WERI-Rb-1 (cell line): ENCODE measurements around the gene LSM7.

Experiments
- DNase-seq: peaks from one replicate; pipeline ENCODE4 v3.0.0-alpha.2; 2020
- H3K27ac ChIP-seq: fragments of 250-450 bp; sonication (Bioruptor Pico); 2 replicates; pipeline ENCODE4 v1.5.1; 2020; ENCODE audit warnings: mild to moderate bottlenecking, moderate library complexity
- H3K27me3 ChIP-seq: fragments of 250-450 bp; sonication (Bioruptor Pico); 2 replicates; pipeline ENCODE4 v1.5.1; 2021; ENCODE audit warnings: mild to moderate bottlenecking, low read depth, moderate library complexity; ENCODE audit not compliant: insufficient read depth, severe bottlenecking
- H3K36me3 ChIP-seq: fragments of 250-450 bp; sonication (Bioruptor Pico); 2 replicates; pipeline ENCODE4 v1.5.1; 2020; ENCODE audit warnings: mild to moderate bottlenecking, moderate library complexity
- H3K4me3 ChIP-seq: 2 replicates; pipeline ENCODE4 v1.5.1; 2011; ENCODE audit warnings: low read depth, mild to moderate bottlenecking, control low read depth, low read length
- H3K9me3 ChIP-seq: fragments of 250-450 bp; sonication (Bioruptor Pico); 2 replicates; pipeline ENCODE4 v1.5.1; 2021; ENCODE audit warnings: mild to moderate bottlenecking, moderate library complexity; ENCODE audit not compliant: severe bottlenecking
- CTCF ChIP-seq: IDR thresholded peaks from 2 replicates; pipeline ENCODE4 v1.5.1; 2011; ENCODE audit warnings: low read depth, mild to moderate bottlenecking, control low read depth, inconsistent platforms, low read length

The LSM7 gene

GRCh38 chr19:2302319-2303210, 25.8 kb downstream of the LSM7 start:
- H3K9me3 ChIP-seq, result peaks cover 7% of the 10 kb centered on the region
- no peak for TF ChIP-seq CTCF
- no peak overlapping the region for H3K4me3 ChIP-seq
- no peaks in the 10 kb centered on the region for H3K27me3 ChIP-seq
- H3K27ac ChIP-seq, result peak overlapping the region; percentile 42; the same call in 1 of the 2 replicates
- no peaks in the 10 kb centered on the region for H3K36me3 ChIP-seq
- DNase-seq, result no peak

GRCh38 chr19:2300533-2300932, 27.9 kb downstream of the LSM7 start:
- H3K4me3 ChIP-seq, result no peak overlapping the region
- H3K9me3 ChIP-seq, result peaks cover 7% of the 10 kb centered on the region
- no peak for DNase-seq
- TF ChIP-seq CTCF, result no peak
- no peaks in the 10 kb centered on the region for H3K27me3 ChIP-seq
- no peaks in the 10 kb centered on the region for H3K36me3 ChIP-seq
- H3K27ac ChIP-seq, result peak overlapping the region; percentile 58

- DNase-seq, result no peak
Observed at GRCh38 chr19:2296141-2296540, 32.2 kb downstream of the LSM7 start.

GRCh38 chr19:2294687-2295335, 33.6 kb downstream of the LSM7 start:
- TF ChIP-seq CTCF, result no peak
- H3K36me3 ChIP-seq, result no peaks in the 10 kb centered on the region
- no peaks in the 10 kb centered on the region for H3K9me3 ChIP-seq
- H3K27ac ChIP-seq, result peak overlapping the region; percentile 19
- peak; percentile 55 for DNase-seq
- H3K27me3 ChIP-seq, result peaks cover 8% of the 10 kb centered on the region
- no peak overlapping the region for H3K4me3 ChIP-seq

More at GRCh38 chr19:2296141-2296540, 32.2 kb downstream of the LSM7 start:
- TF ChIP-seq CTCF, result no peak
- Histone ChIP-seq H3K27ac (no peak overlapping the region), H3K4me3 (no peak overlapping the region), H3K9me3 (no peaks in the 10 kb centered on the region), H3K27me3 (no peaks in the 10 kb centered on the region), H3K36me3 (no peaks in the 10 kb centered on the region)

GRCh38 chr19:2291185-2291751, 37.1 kb downstream of the LSM7 start:
- no peaks in the 10 kb centered on the region for H3K9me3 ChIP-seq
- no peaks in the 10 kb centered on the region for H3K36me3 ChIP-seq
- no peak for TF ChIP-seq CTCF
- DNase-seq, result peak; percentile 65
- H3K27me3 ChIP-seq, result peaks cover 9% of the 10 kb centered on the region
- peak overlapping the region; percentile 35 for H3K4me3 ChIP-seq
- no peak overlapping the region for H3K27ac ChIP-seq
